ENCODE measurements around the gene HEPN1.

The HEPN1 gene

DNA sequence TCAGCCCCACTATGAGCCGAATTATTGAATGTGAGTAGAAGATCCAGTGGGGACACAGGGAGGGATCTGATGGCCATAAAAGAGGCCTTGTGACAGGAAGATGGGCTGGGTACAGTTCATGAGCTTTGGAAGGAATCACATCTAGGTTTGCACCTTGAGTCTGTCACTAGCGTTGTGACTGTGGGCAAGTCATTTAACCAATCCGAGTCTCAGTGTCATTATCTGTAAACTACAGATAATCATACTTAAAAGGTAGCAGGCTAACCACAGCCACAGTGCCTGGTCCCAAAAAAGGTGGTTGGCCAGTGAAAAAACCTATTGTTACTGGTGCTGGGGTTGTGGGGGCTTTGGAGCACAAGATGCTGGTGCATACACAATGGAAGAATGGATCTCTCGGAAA lies 3.8 kb downstream of the HEPN1 start:
- CTCF ChIA-PET: no interaction called here
- no peak overlapping the region for H3K27ac ChIP-seq
- POLR2A ChIA-PET (ENCODE audit: low non-redundant PET): no interaction called here
- TF ChIP-seq, protein P1, sequence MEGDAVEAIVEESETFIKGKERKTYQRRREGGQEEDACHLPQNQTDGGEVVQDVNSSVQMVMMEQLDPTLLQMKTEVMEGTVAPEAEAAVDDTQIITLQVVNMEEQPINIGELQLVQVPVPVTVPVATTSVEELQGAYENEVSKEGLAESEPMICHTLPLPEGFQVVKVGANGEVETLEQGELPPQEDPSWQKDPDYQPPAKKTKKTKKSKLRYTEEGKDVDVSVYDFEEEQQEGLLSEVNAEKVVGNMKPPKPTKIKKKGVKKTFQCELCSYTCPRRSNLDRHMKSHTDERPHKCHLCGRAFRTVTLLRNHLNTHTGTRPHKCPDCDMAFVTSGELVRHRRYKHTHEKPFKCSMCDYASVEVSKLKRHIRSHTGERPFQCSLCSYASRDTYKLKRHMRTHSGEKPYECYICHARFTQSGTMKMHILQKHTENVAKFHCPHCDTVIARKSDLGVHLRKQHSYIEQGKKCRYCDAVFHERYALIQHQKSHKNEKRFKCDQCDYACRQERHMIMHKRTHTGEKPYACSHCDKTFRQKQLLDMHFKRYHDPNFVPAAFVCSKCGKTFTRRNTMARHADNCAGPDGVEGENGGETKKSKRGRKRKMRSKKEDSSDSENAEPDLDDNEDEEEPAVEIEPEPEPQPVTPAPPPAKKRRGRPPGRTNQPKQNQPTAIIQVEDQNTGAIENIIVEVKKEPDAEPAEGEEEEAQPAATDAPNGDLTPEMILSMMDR (conservative IDR thresholded peaks at IDR 0.05; ENCODE audit: low read depth): no peak
- DNase-seq (ENCODE audit: low spot score): no peak

GRCh38 chr11:124923296-124923695 lies 4.2 kb downstream of the HEPN1 start:
- TF ChIP-seq, protein P1 (conservative IDR thresholded peaks at IDR 0.05; ENCODE audit: low read depth): no peak
- ChIA-PET POLR2A (ENCODE audit: low non-redundant PET) (no interaction called here), CTCF (interaction anchor here (1.2 kb wide), 1 partner anchor 11 kb away, joined by 3 read pairs; no protein-coding TSS in a partner anchor)
- DNase-seq (ENCODE audit: low spot score): no peak
- H3K27ac ChIP-seq: no peak overlapping the region

GRCh38 chr11:124928942-124929665 lies 10.1 kb downstream of the HEPN1 start:
- DNase-seq (ENCODE audit: low spot score): no peak
- POLR2A ChIA-PET (ENCODE audit: low non-redundant PET): no interaction called here
- TF ChIP-seq, protein P1 (conservative IDR thresholded peaks at IDR 0.05; ENCODE audit: low read depth): no peak
- no peak overlapping the region for H3K27ac ChIP-seq
- CTCF ChIA-PET: no interaction called here

DNA sequence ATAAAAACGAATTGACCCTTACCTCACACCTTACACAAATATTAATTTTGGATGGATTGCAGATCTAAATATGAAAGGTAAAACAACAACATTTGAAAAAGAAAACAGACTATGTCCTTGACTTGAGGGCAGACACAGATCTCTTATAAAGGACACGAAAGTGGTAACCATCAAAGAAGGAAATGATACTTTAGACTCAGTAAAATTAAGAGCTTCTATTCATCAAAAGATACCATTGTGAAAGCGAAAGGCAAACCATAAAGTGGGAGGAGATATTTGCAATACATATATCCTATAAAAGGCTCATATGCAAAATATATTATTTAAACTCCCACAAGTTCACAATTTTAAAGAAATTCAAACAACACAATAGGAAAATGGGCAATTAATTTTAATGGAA lies 11.7 kb downstream of the HEPN1 start:
- no peak for DNase-seq (ENCODE audit: low spot score)
- H3K27ac ChIP-seq: no peak overlapping the region
- TF ChIP-seq, protein P1 (conservative IDR thresholded peaks at IDR 0.05; ENCODE audit: low read depth): no peak
- POLR2A ChIA-PET (ENCODE audit: low non-redundant PET): no interaction called here
- CTCF ChIA-PET: no interaction called here

GRCh38 chr11:124934862-124935547 lies 16.0 kb downstream of the HEPN1 start:
- DNase-seq (ENCODE audit: low spot score): no peak
- TF ChIP-seq, protein P1 (conservative IDR thresholded peaks at IDR 0.05; ENCODE audit: low read depth): no peak
- POLR2A ChIA-PET (ENCODE audit: low non-redundant PET): no interaction called here
- CTCF ChIA-PET: interaction anchor here (0.6 to 1.2 kb wide), 2 partner anchors 11 to 202 kb away, joined by 3 read pairs; no protein-coding TSS in a partner anchor
- H3K27ac ChIP-seq: no peak overlapping the region

GRCh38 chr11:124935548-124936514 lies 16.8 kb downstream of the HEPN1 start, which contains the start of gene HEPACAM:
Gene HEPACAM (minus strand): TSS chr11:124936047. CDS start chr11:124936006, 41 bp downstream.
- no peak within 1 kb of the TSS for H3K27ac ChIP-seq
- POLR2A ChIA-PET (ENCODE audit: low non-redundant PET): no interaction called here
- DNase-seq (ENCODE audit: low spot score): no peak
- TF ChIP-seq, protein P1 (conservative IDR thresholded peaks at IDR 0.05; ENCODE audit: low read depth): no peak
- CTCF ChIA-PET: interaction anchor here (0.6 kb wide), 1 partner anchor 148 kb away, joined by 3 read pairs; no protein-coding TSS in a partner anchor

Measured in RWPE1 (cell line).